NCI-H345 (cell line): ENCODE results near the gene SIGLEC1.

Experiments used
- DNase-seq: peaks from one replicate; lab custom pipeline; 2025; lab: John Stamatoyannopoulos, UW

The SIGLEC1 gene

DNA sequence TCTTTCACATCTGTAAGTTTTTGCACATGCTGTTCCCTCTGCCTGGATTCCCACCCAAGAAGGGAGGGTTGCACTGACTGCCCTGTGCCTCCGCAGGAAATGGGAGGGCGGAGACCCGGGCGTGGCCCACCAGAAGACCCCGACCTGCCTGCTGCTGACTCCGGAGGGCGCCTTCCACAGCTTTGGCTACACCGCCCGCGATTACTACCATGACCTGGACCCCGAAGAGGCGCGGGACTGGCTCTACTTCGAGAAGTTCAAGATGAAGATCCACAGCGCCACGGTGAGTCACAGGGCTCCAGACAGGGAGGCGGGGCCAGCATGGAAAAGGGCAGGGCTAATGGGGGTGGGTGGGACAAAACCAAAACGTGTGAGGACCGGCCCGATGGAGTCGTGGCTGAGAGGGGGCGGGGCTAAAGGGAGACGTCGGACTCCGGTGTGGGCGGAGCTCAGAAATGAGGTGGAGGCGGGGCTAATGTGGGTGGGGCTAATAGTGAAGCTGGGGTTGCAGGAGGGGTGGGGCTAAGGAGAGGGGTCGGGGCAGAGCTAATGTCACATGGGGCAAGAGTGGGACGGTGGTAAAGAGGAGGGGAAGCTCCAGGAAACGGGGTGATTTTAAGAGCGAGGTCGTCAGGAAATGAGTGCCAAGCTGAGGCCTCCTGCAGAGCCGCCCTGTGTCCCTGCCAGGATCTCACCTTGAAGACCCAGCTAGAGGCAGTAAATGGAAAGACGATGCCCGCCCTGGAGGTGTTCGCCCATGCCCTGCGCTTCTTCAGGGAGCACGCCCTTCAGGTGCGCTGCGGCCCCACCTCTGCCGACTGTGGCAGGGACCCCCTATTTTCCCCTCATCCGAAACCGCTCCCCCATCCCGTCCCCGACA lies 32.6 kb upstream of the SIGLEC1 start:
- peak; percentile 86 for DNase-seq

GRCh38 chr20:3744037-3744436 lies 31.6 kb upstream of the SIGLEC1 start:
- no peak for DNase-seq

GRCh38 chr20:3743251-3743650 lies 30.9 kb upstream of the SIGLEC1 start:
- no peak for DNase-seq

DNA sequence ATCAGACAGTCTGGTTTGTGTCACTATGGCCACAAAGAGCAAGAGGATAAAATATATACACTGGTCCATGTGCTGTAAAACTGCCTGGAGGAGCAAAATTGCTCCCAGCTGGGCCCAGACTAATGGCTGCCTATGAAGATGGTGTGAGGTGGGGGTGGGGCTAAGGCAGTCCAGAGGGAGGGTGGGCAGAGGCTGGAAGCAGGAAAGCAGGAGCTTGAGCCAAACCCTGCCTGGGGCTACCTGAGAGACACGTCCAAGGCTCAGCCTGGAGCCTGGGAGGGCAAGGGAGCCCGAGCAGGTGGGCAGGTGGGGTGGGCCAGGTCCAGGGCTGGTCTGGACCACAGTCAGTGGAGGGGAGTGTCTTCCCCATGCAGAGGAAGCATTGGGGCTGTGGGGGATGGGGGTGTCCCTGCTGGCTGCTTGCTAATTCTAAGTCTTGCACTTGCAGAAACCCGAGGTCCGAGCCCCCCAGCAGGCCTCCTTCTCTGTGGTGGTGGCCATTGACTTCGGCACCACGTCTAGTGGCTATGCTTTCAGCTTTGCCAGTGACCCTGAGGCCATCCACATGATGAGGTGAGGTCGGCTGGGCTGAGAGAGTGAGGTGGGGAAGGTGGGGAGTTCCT lies 29.5 kb upstream of the SIGLEC1 start:
- DNase-seq: no peak

DNA sequence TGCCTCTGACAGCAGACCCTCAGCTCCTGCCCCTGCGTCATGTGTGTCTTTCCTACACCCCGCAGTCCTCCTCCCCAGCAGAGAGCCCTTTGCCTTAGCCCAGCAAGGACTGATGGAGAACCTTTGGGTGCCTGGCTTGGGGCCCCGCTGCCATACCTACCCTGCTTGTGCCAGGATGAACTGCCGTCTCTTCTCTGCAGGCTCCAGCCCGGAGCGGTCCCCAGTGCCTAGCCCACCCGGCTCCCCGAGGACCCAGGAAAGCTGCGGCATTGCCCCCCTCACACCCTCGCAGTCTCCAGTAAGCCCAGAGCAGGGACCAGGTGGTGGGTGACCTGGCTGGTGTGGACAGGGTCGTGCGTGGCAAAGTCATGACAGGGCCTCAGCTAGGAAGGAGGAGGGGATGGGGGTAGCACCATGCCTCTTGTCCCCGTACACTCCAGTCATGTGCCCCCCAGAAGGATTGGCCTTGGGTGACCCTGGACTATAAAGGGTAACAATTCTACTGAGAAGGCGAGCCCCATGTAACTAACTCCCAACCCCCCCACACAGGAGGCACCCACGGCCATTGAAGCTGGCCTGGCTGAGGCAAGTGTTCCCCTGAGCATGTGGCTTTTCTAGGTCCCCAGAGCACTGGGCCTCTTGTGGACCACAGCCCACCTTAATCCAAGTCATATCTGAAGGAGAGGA lies 28.4 kb upstream of the SIGLEC1 start:
- DNase-seq: no peak

GRCh38 chr20:3739926-3740451 lies 27.6 kb upstream of the SIGLEC1 start:
- DNase-seq: no peak

DNA sequence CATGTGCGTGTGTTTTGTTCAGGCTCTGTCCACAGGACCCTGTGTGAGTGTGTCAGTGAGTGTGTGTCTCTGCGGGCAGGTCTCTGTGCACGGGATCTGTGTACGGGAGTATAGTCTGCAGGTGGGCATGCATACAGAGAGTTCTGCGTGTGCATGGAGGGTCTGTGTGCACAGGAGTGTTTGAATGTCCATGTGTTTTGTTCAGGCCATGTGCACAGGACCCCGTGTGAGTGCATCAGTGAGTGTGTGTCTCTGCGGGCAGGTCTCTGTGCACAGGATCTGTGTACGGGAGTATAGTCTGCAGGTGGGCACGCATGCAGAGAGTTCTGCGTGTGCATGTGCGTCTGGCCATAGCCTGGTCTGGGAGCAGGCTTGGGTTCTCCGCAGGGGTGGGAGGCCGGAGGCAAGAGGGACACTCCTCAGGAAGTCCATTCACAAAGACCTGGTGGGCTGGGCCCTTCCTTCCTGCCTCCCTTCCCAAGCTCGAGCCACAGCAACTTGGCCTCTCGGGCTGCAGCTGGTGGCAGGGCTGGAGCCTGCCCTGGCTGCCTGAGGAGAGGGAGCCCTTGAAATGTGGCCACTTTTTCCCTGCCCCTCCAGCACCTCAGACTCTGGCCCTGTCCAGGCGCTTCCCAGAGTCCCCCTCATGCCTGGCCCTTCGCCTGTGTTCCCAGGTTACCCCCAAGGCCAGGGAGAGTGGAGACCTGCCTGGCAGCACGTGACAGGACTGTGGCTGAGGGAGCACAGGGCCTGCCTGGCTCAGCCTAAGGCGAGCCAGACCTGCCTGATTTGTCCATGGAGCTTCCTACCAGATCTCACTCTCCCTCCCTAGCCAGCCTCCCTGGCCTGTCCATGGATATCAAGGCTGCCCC lies 26.9 kb upstream of the SIGLEC1 start:
- DNase-seq: no peak

DNA sequence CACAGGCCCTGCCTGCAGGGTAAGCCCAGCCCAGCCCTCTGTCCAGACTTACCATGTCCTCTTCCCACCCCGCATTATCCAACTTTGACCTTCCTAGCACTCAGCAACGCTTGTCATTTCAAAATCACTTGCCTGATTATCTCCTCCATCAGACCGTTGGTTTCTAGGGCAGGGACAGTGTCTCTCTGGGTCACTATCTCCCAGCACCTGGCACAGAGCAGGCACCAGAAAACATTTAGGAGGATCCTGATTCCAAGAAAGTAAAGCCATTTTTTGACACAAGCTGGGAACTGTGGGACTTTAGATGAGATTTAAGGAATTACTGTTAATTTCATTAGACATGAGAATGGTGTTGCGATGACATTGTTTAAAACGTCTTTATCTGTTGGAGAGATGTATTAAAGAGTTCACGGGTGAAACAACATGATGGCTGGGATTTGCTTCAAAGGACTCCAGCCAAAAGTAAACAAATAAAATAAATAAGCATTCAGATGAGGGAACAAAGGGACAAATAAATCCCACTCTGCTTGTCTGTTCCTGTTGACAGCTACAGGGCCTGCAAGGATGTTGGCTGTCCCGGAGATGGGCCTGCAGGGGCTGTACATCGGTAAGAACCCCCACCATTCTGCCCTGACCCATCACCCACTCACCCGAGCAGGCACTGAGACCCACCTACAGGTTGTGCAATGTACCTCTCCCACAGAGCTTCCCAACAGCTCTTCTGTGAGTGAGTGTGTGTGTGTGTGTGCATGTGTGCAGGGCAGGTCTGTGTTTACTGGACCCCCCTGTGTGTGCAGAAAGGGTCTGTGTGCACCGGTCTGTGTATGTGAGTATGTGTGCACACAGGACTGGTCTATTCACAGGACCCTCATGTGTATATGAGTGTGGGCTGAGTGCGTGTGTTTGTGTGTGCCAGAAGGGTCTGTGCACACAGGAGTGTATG lies 26.0 kb upstream of the SIGLEC1 start:
- peak; percentile 47 for DNase-seq

- no peak for DNase-seq
These were observed 23.4 kb upstream of the SIGLEC1 start for GRCh38 chr20:3735768-3736167.

DNA sequence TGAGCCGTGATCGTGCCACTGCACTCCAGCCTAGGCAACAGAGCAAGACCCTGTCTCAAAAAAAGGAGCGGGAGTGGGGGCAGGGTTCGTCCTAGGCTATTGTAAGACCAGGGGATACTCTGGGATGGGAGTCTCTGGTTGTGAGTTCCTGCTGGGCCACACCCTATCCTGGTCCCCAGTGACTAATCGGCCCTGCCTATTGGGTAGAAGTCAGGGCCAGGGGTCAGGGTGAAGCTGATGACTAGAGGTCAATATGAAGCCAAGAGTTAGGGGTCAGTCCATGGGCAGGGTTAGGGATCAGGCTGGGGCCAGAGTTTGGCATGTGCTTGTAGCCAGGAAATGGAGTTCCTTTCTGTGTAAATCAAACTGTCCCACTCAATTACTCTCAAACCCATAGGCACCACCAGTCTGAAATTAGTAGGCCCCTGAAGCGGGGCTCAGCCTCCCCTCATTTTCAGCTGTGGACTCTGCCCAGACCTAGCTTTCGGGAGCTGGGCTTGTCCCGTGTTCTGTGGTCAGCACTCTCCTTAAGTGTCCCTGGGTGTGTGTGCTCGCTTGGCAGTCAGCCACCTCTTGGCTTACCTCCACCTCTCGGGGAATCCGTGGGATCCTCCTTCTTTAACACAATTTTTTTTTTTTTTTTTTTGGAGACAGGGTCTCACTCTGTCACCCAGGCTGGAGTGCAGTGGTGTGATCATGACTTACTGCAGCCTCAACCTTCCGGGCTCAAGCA lies 21.9 kb upstream of the SIGLEC1 start:
- no peak for DNase-seq

DNA sequence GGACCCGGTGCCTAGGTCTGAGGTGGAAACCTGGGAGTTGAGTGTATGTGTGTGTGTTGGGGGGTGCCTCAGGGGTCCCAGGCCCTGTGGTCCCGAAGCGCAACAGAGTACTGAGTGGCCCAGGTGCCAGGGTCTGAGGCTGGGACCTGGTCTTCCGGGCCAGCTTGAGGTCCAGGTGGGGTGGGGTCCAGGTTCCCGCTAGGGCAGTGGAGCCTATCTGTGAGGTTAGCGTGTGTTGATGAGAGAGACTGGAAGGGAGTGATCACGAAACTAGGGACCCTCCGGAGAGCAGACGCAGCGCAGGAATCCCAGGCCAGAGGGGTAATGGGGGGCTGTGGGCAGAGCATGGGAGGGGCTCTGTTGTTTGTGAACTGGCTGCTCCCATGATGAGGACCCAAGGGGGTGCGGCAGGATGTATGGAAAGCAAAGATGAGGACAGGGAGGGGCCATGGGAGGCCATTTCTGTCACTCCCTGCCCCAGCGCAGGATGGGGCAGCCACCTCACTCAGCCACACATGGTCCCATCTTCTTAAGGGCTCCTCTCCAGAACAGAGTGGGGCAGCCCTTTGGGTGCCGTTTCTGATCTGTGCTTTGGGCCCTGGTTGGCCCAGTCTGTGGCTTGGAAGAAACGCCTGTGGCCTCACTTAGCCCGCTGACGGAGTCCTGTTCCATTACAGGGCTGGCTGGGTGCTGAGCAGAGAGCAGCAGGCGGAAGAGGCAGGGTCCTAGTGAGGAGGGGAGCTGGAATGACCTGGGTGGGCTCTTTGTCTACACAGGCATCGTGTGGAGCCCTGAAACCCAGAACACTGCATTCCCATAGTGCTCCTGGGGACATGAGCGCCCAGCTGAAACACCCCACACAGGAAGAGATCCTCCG lies 21.0 kb upstream of the SIGLEC1 start:
- DNase-seq: no peak

DNA sequence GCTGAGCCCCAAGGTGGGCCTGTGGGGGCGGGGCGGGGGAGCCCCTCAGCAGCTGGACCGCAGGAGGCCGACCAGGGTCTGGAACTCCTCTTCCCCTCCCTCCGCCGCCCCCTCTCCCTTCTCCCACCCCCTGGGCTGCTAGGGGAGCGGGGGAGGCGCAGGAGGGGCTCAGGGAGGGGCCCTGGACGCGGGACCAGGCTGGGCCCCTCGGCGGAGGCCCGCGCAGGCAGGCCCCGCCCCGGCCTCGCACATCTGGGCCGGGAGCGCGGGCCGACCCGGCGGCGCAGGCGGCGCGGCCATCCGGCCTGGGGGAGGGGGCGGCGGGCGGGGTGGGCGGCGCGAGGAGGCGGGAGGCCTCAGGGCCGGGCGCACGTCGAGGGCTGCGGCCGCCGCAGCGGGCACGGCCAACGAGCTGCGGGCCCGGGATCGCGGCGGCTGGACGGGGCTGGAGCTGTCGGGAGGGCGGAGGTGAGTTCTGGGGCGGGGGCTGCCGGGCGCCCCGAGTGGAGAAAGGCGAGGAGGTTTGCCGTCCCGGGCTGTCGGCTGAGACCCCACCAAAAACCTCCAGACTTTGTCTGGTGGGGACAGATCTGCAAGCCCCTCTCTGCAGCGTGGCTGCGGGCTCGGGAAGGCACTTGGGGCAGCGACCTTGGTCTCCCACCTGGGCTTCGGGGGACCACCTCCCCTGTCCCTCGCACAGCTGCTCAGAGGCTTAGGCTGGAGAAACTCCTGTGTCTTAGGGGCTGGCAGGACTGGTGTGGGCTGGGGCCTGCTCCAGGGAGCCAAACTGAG lies 20.1 kb upstream of the SIGLEC1 start, which contains the start of gene HSPA12B:
Gene HSPA12B (plus strand): TSS at position 359 of the 792 bp plus-strand sequence. CDS start 5,990 bp downstream, outside the sequence.
- DNase-seq: no peak

DNA sequence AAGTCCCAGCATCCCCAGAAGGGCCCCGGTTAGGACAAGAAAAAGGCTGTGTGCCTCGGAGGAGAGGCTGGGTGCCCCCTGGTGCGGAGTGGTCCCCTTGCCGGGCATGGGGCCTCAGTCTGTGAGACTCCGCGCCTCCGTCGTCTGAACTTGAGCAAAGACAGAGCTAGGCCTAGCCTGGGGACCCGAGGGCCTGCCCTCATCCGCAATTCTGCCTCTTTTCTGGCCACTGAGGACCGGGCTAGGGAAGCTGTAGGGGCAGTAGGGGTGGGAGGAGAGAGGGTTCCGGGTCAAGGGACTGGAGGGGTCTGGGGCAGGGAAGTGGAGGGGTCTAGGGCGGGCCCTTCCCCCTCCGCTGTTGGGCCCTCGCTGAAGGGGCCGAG lies 19.5 kb upstream of the SIGLEC1 start:
- DNase-seq: no peak

- DNase-seq: no peak
These were observed 18.6 kb upstream of the SIGLEC1 start for GRCh38 chr20:3730803-3731672.

DNA sequence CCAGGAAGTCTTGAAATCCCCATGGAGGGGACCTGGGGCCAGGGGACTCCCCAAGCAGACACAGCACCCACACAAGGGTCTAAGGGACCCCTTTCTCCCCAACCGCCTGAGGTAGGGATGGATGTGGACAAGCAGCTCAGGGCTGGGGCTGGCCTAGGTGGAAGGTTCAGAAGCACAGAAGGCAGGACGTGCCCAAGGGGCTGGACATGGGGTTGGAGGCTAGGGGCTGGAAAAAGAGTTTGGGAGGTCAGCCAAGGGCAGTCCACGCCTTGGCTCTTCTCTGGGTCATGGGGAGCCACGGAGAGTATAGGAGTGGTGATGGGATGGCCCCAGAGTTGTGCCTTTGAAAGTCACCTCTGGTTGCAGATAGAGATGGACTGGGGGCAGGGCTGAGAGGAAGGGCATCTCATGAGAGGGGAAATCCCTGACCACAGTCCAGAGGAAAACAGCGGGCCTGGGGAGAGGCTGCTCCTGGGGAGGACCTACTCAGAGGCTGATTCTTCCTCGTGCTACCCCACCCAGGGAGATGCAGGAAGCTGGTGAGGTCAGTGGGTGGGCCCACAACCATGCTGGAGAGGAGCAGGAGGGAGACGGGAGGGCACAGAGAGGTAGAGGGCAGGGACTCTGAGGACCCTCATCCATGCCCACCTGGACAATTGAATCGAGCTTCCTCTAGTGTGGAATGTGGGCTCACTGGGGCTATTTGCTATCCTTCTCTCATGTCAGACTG lies 17.6 kb upstream of the SIGLEC1 start:
- no peak for DNase-seq

- no peak for DNase-seq
These were observed 17.0 kb upstream of the SIGLEC1 start for GRCh38 chr20:3729378-3729777.
